ENCODE measurements around the gene ST7. TPM values are rescaled to one million over a fixed set of nuclear protein-coding genes. Genes with fewer than 3 reads are reported as not detected.

The ST7 gene
- total and polyA plus RNA-seq, 2 of the 8 experiments (the other 6 are each of a cell fraction or from before 2014, with no cell fraction given): 16.3 to 18.0 TPM

- no peak overlapping the region for H3K4me2 ChIP-seq (ENCODE audit: insufficient read depth in 1 of 2, low read depth in 2 of 2, low read length in 2 of 2)
- H2BK20ac ChIP-seq (ENCODE audit: low read length): no peak overlapping the region
- H4K20me1 ChIP-seq (replicated peaks in 1 of 2; ENCODE audit: control insufficient read depth in 1 of 2, insufficient read depth in 2 of 2, low read length in 2 of 2): no peaks in the 10 kb centered on the region
- no peak overlapping the region for H3K23ac ChIP-seq (ENCODE audit: insufficient read length)
- FAIRE-seq: no peak
- ChIA-PET POLR2A (ENCODE audit: partially characterized antibody) (no interaction called here), CTCF (ENCODE audit: partially characterized antibody) (no interaction called here)
- H2BK5ac ChIP-seq (ENCODE audit: low read depth, low read length): no peak overlapping the region
- no peak overlapping the region for H3K14ac ChIP-seq (ENCODE audit: insufficient read length)
- no peak overlapping the region for H2AK5ac ChIP-seq (ENCODE audit: low read depth, low read length)
- no peak overlapping the region for H3K18ac ChIP-seq (ENCODE audit: extremely low read depth, low read length)
- H2AFZ ChIP-seq (ENCODE audit: low read length): no peak overlapping the region
- H2BK12ac ChIP-seq (ENCODE audit: low read depth, low read length): no peak overlapping the region
- no peak overlapping the region for H4K5ac ChIP-seq (ENCODE audit: insufficient read length, low read depth, low read length)
- H3K4me3 ChIP-seq (ENCODE audit: extremely low read depth in 1 of 4, insufficient read depth in 2 of 4, low read depth in 3 of 4, low read length in 4 of 4): no peak overlapping the region
- no peak overlapping the region for H3K27ac ChIP-seq (ENCODE audit: low read depth, low read length)
- no peak overlapping the region for H3K9ac ChIP-seq (replicated peaks in 1 of 4; ENCODE audit: extremely low read depth in 1 of 4, low read depth in 3 of 4, low read length in 3 of 4)
- TF ChIP-seq ATF2 (IDR thresholded peaks at IDR 0.05; ENCODE audit: low read length) (no peak), E2F6 (IDR thresholded peaks at IDR 0.05) (no peak), NRF1 (IDR thresholded peaks at IDR 0.05; ENCODE audit: low read depth, low read length) (no peak), GABPA (IDR thresholded peaks at IDR 0.05; ENCODE audit: borderline replicate concordance, insufficient read depth, low read length) (no peak), ATF3 (IDR thresholded peaks at IDR 0.05; ENCODE audit: insufficient read depth, low read depth, low read length) (no peak), EP300 (IDR thresholded peaks at IDR 0.05; ENCODE audit: borderline replicate concordance in 1 of 2, low read depth in 2 of 2, low read length in 2 of 2) (no peak)
- no peak for DNase-seq (ENCODE audit: low read depth in 1 of 2, low spot score in 2 of 2)
- WGBS, 2 experiments (ENCODE audit: extremely low coverage in 1 of 2, insufficient coverage in 1 of 2, insufficient read length in 1 of 2, insufficient replicate concordance in 2 of 2, low coverage in 1 of 2, low lambda C conversion rate in 2 of 2, missing lambda C conversion rate in 1 of 2): 100% methylated on average over 1 of the region's 1 CpG; no CpG with 5 or more reads in 1 of the 2 experiments
- no peaks in the 10 kb centered on the region for H3K23me2 ChIP-seq (ENCODE audit: low read depth, low read length)
- H4K91ac ChIP-seq (replicated peaks; ENCODE audit: insufficient read length, low read length): no peak overlapping the region
- no peak overlapping the region for H3K56ac ChIP-seq (replicated peaks; ENCODE audit: insufficient read length, low read depth, low read length)
- no peak overlapping the region for H3K4ac ChIP-seq (replicated peaks; ENCODE audit: insufficient read length, low read depth, low read length)
- no peaks in the 10 kb centered on the region for H3K79me1 ChIP-seq (ENCODE audit: low read depth, low read length)
- H3K79me2 ChIP-seq (ENCODE audit: control insufficient read depth in 1 of 2, insufficient read depth in 2 of 2, low read length in 2 of 2): no peaks in the 10 kb centered on the region
- H2BK15ac ChIP-seq (ENCODE audit: low read length): no peak overlapping the region
- H4K8ac ChIP-seq (ENCODE audit: extremely low read depth, insufficient read depth, low read length): no peak overlapping the region
- H3K36me3 ChIP-seq (ENCODE audit: control insufficient read depth in 2 of 4, insufficient read depth in 4 of 4, low read length in 3 of 4): no peaks in the 10 kb centered on the region
- no peaks in the 10 kb centered on the region for H3K27me3 ChIP-seq (replicated peaks in 1 of 4; ENCODE audit: control insufficient read depth in 3 of 4, extremely low read depth in 1 of 4, insufficient read depth in 3 of 4, low read length in 3 of 4)
- no peaks in the 10 kb centered on the region for H3K4me1 ChIP-seq (replicated peaks in 1 of 4; ENCODE audit: control insufficient read depth in 3 of 4, insufficient read depth in 4 of 4, low read length in 3 of 4)
- no peaks in the 10 kb centered on the region for H3K9me3 ChIP-seq (ENCODE audit: insufficient read depth in 2 of 2, low read depth in 1 of 2, low read length in 1 of 2)
- H2BK120ac ChIP-seq (replicated peaks; ENCODE audit: low read depth, low read length): no peak overlapping the region
These were observed 311.4 kb downstream of the ST7 start for GRCh38 chr7:117264716-117265115.

All from H1 (cell line).